Lower leg skin (tissue), 4 donors: ENCODE measurements around the gene DTNBP1. TPM values are rescaled to one million over a fixed set of nuclear protein-coding genes. Genes with fewer than 3 reads are reported as not detected.
"Not testable (repeated sequence)": the region's sequence is repeated elsewhere in the genome, so short reads cannot be mapped to it uniquely, and the experiment has no call there.

ENCODE experiments used
- DNase-seq, 2 donors: peaks; one replicate each; pipeline ENCODE4 v3.0.0-alpha.2; 2019; ENCODE audit warnings: low spot score in 2 of 2
- H3K4me3 ChIP-seq: fragments of 200-600 bp; sonication (generic); 2 replicates; pipeline ENCODE4 v1.5.1; 2017; ENCODE audit warnings: mild to moderate bottlenecking, low read depth; ENCODE audit not compliant: poor library complexity, severe bottlenecking
- POLR2A ChIP-seq, 2 donors: fragments of 450-650 bp; IDR thresholded peaks; one replicate each; pipeline ENCODE4 v1.6.1; 2016 to 2017; ENCODE audit warnings: antibody characterized with exemption in 2 of 2, mild to moderate bottlenecking in 1 of 2, moderate library complexity in 1 of 2
- WGBS, 2 donors: methylation state at CpG; one replicate each; pipeline ENCODE4 v1.1.5; 2018; 5-methylcytosine and 5-hydroxymethylcytosine counted together
- intact Hi-C: fragments of 100-400 bp; cut with DNase I; formaldehyde crosslinking; loops from one replicate; pipeline ENCODE4 v1.15.0; 2023; ENCODE audit warnings: low total_unique reads
- total RNA-seq, 4 donors: library from RNA; depleted of rRNA; stranded (reverse); fragments of >200 nt; gene quantifications; one replicate each; pipeline ENCODE4 v1.1.0, GENCODE V29; 2016
- TF ChIP-seq, protein P1 (sequence below), 3 donors: fragments of 450-650 bp; IDR thresholded peaks; one replicate each; pipeline ENCODE4 v1.5.1; 2016; ENCODE audit warnings: antibody characterized with exemption in 3 of 3, mild to moderate bottlenecking in 3 of 3, moderate library complexity in 2 of 3

DTNBP1 gene
- total RNA-seq, 4 donors from 2014 or later = 9.4 to 13.2 (median 11.6) TPM

GRCh38 chr6:15549371-15549770 lies 113.5 kb downstream of the DTNBP1 start:
- no peak for TF ChIP-seq POLR2A (IDR thresholded peaks at IDR 0.05)
- TF ChIP-seq, protein P1, sequence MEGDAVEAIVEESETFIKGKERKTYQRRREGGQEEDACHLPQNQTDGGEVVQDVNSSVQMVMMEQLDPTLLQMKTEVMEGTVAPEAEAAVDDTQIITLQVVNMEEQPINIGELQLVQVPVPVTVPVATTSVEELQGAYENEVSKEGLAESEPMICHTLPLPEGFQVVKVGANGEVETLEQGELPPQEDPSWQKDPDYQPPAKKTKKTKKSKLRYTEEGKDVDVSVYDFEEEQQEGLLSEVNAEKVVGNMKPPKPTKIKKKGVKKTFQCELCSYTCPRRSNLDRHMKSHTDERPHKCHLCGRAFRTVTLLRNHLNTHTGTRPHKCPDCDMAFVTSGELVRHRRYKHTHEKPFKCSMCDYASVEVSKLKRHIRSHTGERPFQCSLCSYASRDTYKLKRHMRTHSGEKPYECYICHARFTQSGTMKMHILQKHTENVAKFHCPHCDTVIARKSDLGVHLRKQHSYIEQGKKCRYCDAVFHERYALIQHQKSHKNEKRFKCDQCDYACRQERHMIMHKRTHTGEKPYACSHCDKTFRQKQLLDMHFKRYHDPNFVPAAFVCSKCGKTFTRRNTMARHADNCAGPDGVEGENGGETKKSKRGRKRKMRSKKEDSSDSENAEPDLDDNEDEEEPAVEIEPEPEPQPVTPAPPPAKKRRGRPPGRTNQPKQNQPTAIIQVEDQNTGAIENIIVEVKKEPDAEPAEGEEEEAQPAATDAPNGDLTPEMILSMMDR (IDR thresholded peaks at IDR 0.05) = no peak
- intact Hi-C loops = no loop called here
- no peak overlapping the region for H3K4me3 ChIP-seq
- 84 to 89% methylated on average over 14 of the region's 14 CpGs for WGBS, 2 donors
- no peak for DNase-seq

DNA sequence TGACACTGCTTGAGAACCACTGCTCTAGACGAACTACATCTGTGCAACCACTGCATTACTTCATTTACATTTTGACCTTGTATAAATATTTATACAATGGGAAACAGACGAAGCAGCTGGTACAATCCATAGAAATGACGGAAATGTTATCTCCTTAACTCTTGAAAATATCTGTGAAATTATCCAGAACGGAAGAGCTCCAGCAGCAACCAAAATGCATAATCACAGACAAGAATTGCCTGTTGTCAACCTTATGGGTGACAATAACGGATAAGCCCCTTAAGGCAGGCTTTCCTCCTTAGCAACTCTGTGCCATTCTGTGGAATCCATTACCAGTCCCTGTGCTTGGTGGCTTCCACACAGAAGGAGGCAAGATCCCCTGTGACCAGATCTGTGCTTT lies 115.4 kb downstream of the DTNBP1 start:
- no peak overlapping the region for H3K4me3 ChIP-seq
- DNase-seq = no peak
- intact Hi-C loops = no loop called here
- 93 to 94% methylated on average over 5 of the region's 5 CpGs for WGBS, 2 donors
- TF ChIP-seq POLR2A (IDR thresholded peaks at IDR 0.05) = no peak
- TF ChIP-seq, protein P1 (IDR thresholded peaks at IDR 0.05) = no peak

DNA sequence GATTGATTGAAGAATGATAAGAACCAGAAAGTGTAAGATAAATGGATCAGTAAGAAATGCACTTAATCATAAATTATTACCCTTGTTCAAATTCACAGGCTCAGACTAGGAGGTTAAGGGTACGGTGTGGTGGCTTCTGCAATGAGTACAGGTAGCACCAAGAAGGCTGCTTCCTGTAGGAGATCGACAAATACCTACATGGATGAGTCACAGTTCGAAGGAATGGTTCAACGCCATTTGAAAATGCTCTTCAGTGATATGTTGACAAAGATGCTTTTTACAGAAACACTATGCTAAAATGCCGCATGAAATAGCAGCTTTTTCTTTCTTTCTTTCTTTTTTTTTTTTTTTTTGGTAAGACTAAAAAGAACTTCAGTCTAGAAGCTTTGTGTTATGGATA lies 116.2 kb downstream of the DTNBP1 start:
- no peak for TF ChIP-seq POLR2A (IDR thresholded peaks at IDR 0.05)
- TF ChIP-seq, protein P1 (IDR thresholded peaks at IDR 0.05) = no peak
- intact Hi-C loops = no loop called here

DNA sequence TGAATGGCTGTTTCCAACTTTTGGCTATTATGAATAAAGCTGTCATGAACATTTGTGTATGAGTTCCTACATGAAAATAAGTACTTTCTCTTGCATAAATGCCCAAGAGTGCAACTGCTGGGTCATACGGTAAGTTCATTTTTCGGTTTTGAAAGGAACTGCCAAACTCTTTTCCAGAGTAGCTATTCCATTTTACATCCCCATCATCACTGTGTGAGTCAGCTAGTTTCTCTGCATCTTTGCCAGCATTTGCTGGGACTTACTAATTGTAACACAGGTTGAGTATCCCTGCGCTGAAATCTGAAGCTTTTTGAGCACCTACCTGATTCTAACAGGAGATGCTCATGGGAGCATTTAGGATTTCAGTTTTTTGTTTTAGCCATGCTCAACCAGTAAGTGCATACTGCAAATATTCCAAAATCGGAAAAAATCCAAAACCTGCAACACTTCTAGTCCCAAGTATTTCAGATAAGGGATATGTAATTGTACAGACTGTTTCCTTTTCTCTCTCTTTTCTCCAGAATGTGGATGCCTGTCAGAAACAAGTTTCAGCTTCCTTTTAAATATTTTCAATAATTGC lies 118.4 kb downstream of the DTNBP1 start:
- WGBS, 2 donors = 81 to 87% methylated on average over 4 of the region's 4 CpGs
- H3K4me3 ChIP-seq = no peak overlapping the region
- intact Hi-C loops = no loop called here
- DNase-seq = no peak
- no peak for TF ChIP-seq POLR2A (IDR thresholded peaks at IDR 0.05)
- TF ChIP-seq, protein P1 (IDR thresholded peaks at IDR 0.05) = no peak

More for the DNA sequence above, 116.2 kb downstream of the DTNBP1 start:
- no peak overlapping the region for H3K4me3 ChIP-seq
- 92 to 94% methylated on average over 5 of the region's 5 CpGs for WGBS, 2 donors
- DNase-seq = no peak

DNA sequence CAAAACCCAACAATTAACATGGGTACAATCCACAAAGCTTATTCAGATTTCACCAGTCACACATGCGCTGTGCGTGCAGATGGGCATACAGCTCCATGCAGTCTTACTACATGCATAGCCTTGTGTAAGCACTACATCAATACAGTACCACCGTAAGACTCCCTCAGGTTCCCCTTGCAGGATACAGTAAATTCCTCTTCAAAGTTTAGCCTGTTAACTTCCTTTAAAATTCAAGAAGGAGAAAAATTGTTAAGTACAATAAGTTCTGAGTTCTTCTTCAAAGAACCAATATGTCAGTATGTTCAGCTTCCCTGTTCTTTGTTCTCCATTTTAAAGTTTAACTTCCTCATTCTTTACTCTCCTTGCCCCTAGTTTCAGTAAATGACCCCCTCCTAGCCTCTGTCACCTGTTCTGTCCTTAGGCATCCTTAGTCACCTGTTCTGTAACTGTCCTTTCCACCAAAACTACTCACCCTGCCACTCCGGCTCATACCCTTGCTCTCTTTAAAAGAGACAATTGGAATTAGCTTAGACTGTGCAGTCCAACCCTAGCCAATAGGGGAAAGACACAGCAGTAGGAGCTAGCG lies 119.4 kb downstream of the DTNBP1 start:
- 95 to 96% methylated on average over 5 of the region's 5 CpGs for WGBS, 2 donors

GRCh38 chr6:15539722-15540270 lies 123.0 kb downstream of the DTNBP1 start:
- TF ChIP-seq POLR2A (IDR thresholded peaks at IDR 0.05) = no peak
- TF ChIP-seq, protein P1 (IDR thresholded peaks at IDR 0.05) = no peak
- WGBS, 2 donors = 84% methylated on average over 7 of the region's 7 CpGs
- H3K4me3 ChIP-seq = no peak overlapping the region
- intact Hi-C loops = no loop called here
- no peak for DNase-seq

More for the DNA sequence above, 119.4 kb downstream of the DTNBP1 start:
- intact Hi-C loops, DNase-seq, H3K4me3 ChIP-seq: not testable (repeated sequence)
